Activated CD4-positive, alpha-beta T cell treated with anti-CD3 and anti-CD28 coated beads for 4 hours (primary cell): Measurements from ENCODE around the gene LRCH3.
"Not testable (repeated sequence)": the region's sequence is repeated elsewhere in the genome, so short reads cannot be mapped to it uniquely, and the experiment has no call there.

Experiments used
- DNase-seq, 2 donors: peaks; one replicate each; pipeline ENCODE4 v3.0.0-alpha.2; 2020

LRCH3 gene

DNA sequence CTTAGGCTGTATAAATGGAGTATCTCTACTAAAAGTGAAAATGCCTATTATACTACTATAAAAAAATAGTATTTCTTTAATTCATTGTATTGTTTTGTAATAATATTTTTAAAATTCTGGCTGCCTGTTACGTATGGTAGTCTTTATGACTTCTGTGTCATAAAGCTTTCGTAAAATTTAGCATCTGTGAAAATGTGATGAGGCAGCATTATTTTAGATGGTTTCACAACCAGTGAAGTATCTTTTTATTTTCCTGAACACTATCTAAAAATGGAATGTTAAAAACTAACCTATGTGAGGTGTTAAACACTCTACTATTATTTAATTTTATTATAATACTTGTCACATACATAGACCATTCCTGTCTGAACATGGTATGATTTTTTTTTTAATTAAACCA lies 46.2 kb downstream of the LRCH3 start:
- no peak for DNase-seq

DNA sequence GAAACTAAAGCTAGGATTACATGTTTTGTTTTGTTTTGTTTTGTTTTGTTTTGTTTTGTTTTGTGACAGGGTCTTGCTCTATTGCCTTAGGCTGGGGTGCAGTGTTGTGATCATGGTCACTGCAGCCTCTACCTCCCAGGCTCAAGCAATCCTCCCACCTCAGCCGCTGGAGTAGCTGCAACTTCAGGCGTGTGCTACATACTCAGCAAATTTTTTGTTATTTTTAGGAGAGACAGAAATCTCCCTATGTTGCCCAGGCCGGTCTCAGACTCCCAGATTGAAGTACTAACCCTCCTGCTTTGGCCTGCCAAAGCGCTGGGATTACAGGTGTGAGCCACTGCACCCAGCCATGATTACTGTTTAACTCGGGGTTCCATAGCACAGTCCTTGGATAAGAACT lies 50.7 kb downstream of the LRCH3 start:
- DNase-seq: no peak

DNA sequence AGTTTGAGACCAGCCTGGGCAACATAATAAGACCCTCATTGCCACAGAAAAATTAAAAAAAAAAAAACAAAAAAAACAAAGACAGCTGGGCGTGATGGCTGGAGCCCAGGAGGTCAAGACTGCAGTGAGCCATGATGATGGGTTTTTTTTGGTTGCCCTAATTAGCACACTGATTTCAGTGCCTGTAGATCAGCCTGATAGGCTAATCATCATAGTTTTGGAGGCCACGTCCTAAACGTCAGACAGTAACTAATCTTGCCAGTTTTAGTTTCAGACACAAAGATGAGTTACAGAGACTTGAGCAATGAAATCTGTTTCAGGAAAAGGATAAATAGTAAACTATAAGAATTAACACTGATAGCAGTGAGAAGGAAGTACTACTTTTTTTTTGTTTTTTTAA lies 55.4 kb downstream of the LRCH3 start:
- DNase-seq: no peak

DNA sequence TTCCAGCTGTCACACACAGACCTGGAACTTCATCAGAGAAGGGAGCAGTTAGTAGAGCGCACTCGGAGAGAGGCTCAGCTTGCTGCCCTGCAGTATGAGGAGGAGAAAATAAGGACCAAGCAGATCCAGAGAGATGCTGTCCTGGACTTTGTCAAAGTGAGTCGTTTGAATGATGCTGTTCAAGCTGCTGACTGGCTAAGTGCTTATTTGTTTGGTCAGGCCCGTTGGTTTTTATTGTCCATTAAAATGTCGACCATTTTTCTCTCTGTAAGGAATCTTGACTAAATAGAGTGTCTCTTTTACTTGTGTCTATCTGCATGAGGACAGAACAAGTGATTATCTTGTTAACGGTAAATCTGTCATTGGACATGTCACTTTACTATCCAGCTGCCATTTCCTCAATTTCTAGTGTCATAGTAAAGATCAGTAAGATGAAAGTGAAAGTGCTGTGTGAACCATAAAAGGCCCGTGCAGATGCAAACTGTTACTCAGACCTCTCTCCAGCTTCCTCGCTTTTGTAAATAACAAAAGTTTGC lies 56.9 kb downstream of the LRCH3 start:
- DNase-seq: peak; percentile 8 to 9

DNA sequence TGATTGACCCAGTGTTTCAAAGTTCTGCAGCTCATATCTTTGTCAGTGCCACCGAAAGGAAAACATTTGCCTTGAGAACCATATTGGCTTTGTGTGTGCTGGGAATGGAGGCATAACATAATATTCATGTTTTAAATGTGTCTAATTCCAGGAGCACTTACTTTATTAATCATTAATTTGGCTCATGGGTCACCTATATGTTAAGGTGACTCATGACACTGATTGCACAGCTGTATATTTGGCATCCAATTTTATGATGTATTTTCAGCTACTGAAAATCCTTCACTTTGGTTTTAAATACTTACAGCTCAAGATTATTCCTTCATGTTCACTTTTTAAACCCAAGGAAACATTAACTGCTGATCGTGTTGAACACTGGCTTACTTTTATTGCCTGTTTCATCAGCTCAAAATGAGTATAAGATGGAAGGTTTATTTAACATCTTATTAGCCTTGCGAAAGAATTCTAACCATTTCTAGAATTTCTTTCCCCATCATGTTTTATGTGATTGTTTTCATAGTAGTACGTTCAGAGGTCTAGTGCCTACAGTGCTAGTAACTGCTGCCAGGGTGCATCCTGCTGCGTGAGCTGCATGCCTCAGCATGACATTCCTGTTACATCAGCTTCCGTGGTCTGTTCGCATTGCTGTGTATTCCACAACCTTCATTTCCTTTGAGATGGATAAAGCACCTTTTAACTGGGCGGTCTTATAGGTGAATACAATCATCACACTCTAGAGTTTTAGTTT lies 63.7 kb downstream of the LRCH3 start:
- DNase-seq: no peak

DNA sequence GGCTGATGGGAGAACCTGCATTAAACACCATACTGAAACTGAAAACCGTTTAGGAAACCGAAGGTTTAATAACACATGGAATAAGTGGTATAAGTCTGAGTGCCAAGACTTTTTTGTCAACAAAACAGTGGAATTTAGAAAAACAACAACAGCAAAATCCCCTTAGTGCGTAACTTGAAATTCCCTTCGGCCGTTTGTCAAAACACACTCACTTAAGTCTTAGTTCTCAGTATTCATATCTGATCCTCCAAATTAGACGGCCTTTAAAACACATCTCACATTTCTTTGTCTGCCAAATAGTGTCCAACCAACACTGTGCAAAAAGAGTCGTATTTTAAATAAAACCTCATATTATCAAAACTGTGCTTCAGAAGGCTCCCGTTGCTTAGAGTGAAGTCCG lies 64.5 kb downstream of the LRCH3 start:
- DNase-seq: no peak

DNA sequence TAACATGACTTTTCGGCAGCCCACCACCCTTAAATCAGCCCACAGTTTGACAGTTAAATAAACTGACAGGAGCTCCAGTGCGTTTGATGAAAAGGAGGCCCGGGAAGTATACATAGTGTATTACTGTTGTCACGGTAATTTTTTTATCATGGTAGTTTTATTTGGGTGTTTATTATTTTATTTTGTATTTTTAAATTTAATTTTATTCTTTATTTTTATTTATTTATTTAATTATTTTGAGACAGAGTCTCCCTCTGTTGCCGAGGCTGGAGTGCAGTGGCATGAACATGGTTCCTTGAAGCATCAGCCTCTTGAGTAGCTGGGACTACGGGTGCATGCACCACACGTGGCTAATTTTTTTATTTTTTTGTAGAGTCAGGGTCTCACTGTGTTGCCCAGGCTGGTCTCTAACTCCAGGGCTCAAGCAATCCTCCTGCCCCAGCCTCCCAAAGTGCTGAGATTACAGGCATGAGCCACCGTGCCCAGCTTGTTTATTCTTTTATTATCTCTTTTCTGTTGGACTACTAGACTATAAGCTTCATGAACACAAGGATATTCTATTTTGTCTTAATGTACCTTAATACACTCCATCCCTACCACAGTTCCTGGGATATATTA lies 65.3 kb downstream of the LRCH3 start:
- DNase-seq: no peak

DNA sequence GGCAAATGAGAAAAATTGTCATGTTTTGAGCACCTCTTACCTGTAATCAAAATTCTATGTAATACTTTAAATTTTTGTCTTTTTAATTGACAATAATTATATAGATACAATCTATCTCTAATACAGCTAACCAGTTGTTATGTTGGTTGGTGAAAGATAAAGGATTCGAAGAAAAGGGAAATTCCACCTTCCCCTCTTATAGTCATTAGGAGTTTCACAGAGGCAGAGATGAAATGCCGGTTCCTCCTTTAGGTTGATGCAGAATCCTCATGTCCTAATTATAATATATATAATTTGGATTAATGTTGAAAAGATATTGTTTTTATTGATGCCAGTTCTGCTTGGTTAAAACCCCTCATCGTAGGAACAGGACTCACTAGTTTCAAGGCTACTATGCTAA lies 67.1 kb downstream of the LRCH3 start:
- no peak for DNase-seq

DNA sequence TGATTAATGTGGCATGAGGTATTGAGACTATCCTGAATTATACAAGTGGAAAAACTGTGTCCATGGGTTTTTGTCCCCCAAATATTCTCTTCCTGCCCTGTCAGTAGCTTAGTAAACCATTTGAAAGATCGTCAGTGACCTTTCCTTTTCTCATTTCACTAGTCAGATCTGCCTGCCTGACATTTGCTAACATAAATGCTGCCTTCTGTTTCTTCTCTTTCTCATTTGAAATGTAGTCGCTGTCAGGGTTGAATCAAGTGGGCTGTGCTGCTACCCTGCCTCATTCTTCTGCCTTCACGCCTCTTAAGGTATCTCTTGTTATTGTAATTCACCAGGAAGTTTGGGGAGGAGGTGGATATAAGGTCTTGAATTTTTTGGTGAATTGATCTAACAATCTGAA lies 67.5 kb downstream of the LRCH3 start:
- DNase-seq: no peak

DNA sequence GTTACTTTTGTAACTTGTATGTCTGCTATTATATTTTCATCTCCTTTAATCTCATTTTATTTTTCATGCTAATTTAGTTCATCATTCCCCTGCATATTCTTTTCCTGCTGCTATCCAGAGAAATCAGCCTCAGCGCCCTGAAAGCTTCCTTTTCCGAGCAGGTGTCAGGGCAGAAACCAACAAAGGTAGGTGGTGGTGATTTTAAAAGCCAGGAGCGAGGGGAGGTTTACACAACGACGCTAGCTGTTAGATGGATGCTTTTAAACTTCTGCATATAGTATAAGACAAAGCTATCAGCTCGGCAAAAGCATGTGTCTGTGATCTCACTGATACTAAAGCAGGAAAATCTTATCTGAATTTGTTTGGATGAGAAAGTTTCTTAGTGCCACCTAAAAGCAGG lies 75.0 kb downstream of the LRCH3 start:
- DNase-seq: no peak

DNA sequence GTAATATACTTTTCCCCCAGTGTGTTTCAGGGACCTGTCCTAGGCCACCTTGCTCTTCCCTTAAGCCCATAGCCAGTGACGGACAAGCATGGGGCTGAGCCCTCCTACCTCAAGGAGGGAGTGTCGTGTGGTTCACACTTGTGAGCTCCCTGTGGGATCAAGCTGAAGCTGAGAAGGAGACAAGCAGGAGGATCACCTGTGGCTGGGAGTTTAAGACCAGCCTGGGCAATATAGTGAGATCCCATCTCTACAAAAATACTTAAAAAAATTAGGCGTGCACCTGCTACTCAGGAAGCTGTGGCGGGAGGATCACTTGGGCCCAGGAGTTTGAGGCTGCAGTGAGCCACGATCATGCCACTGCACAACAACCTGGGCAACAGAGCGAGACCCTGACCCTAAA lies 82.3 kb downstream of the LRCH3 start:
- no peak for DNase-seq

DNA sequence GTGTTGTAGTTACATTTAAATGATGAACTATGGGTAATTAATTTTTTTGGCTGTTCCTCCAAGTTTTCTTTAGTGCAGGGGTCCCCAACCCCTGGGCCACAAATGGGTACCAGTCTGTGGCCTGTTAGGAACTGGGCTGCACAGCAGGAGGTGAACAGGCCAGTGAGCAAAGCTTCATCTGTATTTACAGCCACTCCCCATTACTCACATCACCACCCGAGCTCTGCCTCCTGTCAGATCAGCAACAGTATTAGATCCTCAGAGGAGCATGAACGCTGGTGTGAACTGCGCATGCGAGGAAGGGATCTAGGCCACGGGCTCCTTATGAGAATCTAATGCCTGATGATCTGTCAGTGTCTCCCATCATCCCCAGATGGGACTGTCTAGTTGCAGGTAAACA lies 83.0 kb downstream of the LRCH3 start:
- no peak for DNase-seq

DNA sequence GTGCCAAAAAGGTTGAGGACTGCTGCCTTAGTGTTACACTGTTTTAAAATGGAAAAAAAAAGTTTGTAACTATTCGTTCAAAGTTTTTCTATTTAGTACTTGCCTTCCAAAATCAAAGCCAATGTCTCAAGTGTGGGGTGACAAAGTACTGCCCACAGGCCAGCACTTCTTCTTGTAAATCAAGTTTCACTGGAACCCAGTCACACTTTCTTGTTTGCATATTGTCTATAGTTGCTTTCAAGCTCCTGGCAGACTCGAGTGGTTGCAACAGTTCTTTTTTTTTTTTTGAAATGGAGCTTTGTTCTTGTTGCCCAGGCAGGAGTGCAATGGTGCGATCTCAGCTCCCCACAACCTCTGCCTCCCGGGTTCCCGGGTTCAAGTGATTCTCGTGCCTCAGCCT lies 83.6 kb downstream of the LRCH3 start:
- no peak for DNase-seq

DNA sequence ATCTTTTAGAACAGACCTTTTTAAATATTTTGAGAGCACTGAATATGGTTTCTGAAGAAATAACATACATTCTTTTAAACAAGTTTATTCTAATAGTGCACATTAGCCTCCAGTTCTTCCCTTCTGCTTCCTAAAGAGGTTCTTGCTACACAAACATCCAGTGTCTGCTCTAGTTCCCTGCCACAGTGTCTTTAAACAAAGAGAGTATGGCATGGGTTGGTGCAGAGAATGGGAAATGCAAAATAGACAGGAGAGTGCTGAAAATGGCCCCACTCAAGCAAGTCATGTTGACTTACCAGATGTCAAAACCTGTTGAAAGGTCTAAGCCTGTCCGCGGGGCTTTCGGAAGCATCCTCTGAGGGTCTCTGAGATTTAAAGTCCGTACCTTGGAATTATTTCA lies 86.8 kb downstream of the LRCH3 start:
- no peak for DNase-seq

DNA sequence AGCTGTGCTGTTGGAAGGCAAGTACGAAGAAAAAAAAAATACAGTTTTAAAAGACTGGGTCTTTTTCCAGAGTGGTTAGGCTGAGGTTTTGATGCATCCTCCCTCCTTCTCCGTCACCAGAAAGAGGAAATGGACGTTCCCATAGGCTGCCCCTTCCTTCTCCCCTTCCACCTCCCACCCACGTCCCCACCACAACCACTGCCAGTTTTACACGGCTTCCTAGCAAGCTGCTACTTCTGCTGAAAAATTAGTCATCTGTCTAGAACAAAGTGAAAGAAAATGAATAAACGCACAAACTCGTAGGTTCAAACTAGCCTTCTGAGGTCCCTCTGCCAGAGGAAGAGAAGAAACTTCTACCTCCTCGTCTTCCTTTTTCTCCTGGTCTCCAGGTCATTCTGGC lies 87.4 kb downstream of the LRCH3 start:
- peak; percentile 5 to 12 for DNase-seq

DNA sequence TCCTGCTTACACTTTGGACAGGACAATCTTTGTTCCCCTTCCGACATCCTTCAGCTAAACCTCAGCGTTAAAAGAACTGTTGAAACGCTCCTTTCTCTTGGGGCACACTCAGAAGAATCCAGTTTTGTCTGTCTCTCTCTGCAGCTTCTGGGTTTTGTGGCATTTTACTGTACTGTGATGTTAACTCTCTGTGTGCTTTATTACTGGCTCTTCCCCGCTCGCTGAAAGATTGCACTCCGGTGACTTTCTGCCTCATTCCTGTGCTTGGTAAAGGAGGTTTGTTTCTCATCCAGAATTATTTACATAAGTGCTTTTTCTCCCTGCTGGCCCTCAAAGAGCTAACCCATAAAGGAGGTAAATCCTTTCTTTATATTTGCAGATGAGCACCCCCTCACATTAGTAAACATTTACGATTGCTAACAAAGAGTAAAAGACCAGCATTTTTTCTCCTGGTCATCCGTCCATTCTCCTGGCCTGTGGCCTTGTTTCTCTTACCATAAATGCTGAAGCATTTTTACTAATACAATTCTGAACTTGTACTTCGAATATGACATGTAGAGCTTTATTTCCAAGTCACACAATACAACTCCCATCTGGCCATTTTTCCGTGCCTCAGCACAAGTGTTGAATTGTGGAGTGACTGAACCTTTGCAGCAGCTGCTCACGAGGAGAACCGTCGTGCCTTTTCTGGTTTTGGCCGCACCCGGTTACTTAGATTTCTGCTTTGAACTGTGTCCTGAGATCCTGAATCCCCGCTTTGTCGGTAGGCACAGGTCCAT lies 89.6 kb downstream of the LRCH3 start:
- no peak for DNase-seq

DNA sequence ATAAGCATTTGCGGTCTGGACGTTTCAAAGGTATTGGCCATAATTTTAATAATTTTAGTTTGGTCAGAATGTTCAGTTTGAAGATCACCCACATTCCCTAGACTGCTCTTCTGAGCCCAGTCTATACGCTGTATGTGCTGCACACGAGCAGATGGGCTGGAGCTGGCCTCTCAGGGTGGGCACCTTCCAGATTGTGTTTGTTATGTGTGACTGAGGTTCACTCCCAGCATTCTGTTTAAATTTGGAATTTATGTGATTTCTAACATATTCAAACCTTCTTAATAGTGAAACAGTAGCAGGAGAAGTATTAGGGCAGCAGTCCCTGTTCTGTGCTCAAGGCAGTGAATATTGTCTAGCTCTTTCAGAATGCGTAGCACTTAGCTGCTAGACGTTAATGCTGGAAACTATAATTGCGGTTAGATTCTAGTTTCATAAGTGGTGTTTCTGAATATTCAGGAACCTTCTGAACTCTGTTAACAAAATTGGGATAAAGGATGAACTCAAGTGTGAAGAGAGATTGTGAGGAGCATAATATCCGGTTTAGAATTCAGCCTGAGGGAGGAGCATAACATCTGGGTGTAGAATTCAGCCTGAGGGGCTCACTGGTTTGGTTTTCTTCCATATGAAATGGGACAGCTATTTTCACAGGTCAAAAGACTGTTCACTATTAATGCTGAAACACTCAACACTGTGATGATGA lies 90.4 kb downstream of the LRCH3 start:
- DNase-seq: no peak

DNA sequence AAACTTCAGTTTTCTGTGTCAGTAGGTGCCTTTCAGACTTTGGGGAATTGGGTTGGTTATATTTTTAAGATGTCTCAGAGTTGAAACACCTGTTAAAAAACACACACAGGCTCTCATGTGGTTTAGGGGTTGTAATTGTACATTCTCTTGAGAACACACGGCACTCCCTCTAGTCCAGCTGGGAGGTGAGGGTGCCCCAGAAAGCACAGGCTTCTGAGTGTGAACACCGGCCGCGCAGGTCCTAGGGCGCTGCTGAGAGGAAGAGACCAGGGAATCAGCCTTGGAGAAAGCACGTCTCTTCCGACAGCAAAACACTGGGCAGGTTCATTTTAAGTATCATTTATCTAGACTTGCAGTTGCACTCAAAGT lies 90.9 kb downstream of the LRCH3 start:
- no peak for DNase-seq

DNA sequence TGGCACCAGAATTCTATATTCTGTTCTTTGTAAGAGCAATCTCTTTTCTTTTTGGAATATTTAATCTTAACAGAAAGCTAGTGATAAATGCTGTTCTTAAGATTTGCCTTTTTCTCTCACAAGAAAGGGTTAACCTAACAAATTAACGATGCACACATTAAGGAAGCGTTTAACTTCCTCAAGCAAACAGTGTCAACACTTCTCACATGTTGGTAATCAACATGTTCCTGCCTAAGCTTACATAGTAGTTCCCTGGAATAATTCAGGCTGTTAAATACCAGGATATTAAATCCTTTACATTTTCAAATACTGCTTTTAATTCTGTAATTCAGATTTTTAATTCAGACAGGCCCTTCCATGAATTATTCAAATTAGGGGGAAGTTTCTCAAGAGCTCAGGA lies 91.5 kb downstream of the LRCH3 start:
- no peak for DNase-seq

DNA sequence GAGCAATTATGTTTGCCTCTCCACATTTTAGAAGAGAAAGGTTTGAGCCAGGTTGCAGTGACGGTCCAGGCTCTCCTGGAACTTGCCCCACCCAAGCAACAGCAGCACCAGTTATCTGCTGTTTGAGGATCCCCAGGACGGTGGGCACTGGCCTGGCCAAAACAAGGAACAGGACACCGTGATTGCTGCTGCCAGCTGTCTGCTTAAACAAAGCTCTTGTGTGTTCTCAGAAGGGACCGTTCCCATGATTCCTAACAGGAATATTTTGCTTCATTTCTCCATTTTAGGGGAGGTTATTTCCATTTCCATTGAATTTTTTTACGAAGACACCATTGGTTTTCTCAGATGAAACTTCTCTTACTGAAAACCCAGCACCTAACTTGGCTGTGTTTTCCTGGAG lies 92.5 kb downstream of the LRCH3 start:
- no peak for DNase-seq

DNA sequence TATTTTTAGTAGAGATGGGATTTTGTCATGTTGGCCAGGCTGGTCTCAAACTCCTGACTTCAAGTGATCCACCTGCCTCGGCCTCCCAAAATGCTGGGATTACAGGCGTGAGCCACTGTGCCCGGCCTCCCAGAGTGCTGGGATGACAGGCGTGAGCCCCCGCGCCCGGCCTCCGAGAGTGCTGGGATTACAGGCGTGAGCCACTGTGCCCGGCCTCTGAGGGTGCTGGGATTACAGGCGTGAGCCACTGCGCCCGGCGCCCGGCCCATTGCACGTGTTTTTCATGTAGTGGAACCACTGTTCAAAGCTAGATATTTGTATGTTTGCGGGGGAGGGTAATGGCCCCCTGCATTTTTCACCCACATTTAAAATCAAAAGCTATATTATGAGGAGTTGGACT lies 93.3 kb downstream of the LRCH3 start:
- DNase-seq: not testable (repeated sequence)

DNA sequence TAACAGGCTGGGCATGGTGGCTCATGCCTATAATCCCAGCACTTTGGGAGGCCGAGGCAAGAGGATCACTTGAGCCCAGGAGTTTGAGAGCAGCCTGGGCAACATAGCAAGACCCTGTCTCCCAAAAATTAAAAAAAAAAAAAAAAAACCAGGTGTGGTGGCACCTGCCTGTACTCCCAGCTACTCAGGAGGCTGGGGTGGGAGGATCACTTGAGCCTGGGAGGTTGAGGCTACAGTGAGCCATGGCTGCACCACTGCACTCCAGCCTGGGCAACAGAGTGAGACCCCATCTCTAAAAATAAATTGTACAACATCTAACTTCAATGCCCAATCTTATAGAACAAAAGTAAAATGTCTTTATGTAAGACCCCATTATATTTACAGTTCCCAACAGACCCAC lies 95.0 kb downstream of the LRCH3 start:
- DNase-seq: not testable (repeated sequence)

DNA sequence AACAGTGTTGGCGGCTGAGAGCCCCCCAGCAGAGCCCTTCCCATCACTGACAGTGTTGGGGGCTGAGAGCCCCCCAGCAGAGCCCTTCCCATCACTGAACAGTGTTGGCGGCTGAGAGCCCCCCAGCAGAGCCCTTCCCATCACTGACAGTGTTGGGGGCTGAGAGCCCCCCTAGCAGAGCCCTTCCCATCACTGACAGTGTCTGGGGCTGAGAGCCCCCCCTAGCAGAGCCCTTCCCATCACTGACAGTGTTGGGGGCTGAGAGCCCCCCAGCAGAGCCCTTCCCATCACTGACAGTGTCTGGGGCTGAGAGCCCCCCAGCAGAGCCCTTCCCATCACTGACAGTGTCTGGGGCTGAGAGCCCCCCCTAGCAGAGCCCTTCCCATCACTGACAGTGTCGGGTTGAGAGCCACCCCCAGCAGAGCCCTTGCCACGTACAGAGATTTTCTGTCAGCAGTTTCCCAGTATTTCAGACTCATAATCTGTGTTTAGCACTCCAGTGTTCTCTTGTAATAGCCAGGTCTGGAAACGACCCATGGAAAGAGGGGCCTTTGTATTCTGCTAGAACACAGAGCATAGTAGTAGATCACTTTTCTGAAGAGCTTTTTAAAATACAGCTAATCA lies 96.5 kb downstream of the LRCH3 start:
- DNase-seq: not testable (repeated sequence)
